Colonic mucosa (tissue), 4 donors: ENCODE data around the gene TARBP2. TPM values are rescaled to one million over a fixed set of nuclear protein-coding genes. Genes with fewer than 3 reads are reported as not detected.

Source experiments
- DNase-seq: peaks from one replicate; pipeline ENCODE4 v3.0.0-alpha.2; 2020
- H3K27ac ChIP-seq: fragments of 200-600 bp; one replicate; pipeline ENCODE4 v1.8.0; 2021
- H3K27me3 ChIP-seq: fragments of 200-600 bp; one replicate; pipeline ENCODE4 v1.8.0; 2021
- H3K36me3 ChIP-seq: fragments of 200-600 bp; one replicate; pipeline ENCODE4 v1.8.0; 2021
- H3K4me1 ChIP-seq: fragments of 200-600 bp; one replicate; pipeline ENCODE4 v1.8.0; 2021; ENCODE audit warnings: mild to moderate bottlenecking
- H3K4me3 ChIP-seq: fragments of 200-600 bp; one replicate; pipeline ENCODE4 v1.8.0; 2021
- H3K9ac ChIP-seq, 2 donors: one replicate each; pipeline ENCODE4 v1.7.0; 2013; ENCODE audit warnings: control low read depth in 2 of 2, low read depth in 2 of 2, low read length in 2 of 2
- H3K9me3 ChIP-seq: fragments of 200-600 bp; one replicate; pipeline ENCODE4 v1.8.0; 2021
- intact Hi-C: fragments of 100-400 bp; cut with DNase I; formaldehyde crosslinking; loops from one replicate; pipeline ENCODE4 v1.14.1; 2022
- total RNA-seq, 2 donors: library from RNA; stranded (reverse); fragmentation: NEBNext Ultra II Directional in 1 of 2; extraction: Animal tissue kit (Norgen Biotek cat#: 25700) in 1 of 2; gene quantifications; one replicate each; pipeline ENCODE4 v1.2.1, GENCODE V29; 2021
- TF ChIP-seq, protein P1 (sequence below): fragments of 200-600 bp; IDR thresholded peaks from one replicate; pipeline ENCODE4 v1.8.0; 2022; ENCODE audit warnings: antibody characterized with exemption, mild to moderate bottlenecking
- donor health status: healthy.
- donor health status: DM: no; HTN: no; CAD: no.
- donor health status: DM: no; HTN: no; CAD: no.

The TARBP2 gene
- total RNA-seq, 2 donors from 2014 or later: 20.7 to 36.9 TPM

DNA sequence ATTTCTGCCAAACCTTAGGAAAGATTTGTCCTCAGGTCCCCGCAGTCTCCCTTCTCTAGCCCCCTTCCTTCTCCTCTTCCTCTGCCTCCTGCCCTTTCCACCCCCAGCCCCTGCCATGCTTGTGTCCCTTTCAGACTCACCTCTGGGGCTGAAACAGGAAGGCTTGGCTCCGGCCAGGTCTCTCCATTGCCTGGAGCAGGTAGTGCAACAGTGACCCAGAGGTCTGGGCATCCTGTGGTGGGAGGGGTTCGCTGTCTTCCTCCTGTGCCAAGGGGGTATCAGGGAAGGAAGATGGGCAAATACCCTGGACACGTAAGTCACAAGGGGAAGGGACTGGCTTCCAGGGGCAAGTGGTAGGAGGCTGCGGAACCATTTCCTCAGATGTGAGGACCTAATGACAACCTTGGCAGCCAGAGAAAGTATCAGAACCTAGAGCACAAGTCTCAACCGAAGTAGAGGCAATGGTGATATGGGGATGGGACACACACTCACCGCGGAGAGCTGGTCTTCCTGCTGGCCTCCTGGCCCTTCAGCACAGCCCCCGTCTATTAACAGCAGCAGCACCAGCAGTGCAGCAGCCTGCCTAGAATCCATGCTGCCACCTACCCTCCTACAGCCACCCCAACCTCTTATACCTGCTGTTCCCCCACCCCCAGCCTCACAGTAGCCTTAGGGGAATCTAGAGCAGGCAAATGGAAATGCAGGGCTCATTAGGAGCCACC, 6.0 kb downstream of the TARBP2 start, which contains the start of gene NPFF:
NPFF (minus strand) TSS at position 604 of the 722 bp plus-strand sequence; CDS start at position 594, 10 bp downstream.
- intact Hi-C loops: loop anchor here (10.0 kb wide), 2 partner anchors 52 to 172 kb away; partner anchors contain the start of genes PCBP2 and SP7
- Histone ChIP-seq H3K4me1 (peaks cover 6% of the 10 kb centered on the region), H3K27ac (no peak within 1 kb of the TSS), H3K9me3 (no peaks in the 10 kb centered on the region), H3K9ac (no peak within 1 kb of the TSS), H3K27me3 (no peaks in the 10 kb centered on the region), H3K36me3 (no peaks in the 10 kb centered on the region), H3K4me3 (no peak within 1 kb of the TSS)
- no peak for DNase-seq
- TF ChIP-seq, protein P1, sequence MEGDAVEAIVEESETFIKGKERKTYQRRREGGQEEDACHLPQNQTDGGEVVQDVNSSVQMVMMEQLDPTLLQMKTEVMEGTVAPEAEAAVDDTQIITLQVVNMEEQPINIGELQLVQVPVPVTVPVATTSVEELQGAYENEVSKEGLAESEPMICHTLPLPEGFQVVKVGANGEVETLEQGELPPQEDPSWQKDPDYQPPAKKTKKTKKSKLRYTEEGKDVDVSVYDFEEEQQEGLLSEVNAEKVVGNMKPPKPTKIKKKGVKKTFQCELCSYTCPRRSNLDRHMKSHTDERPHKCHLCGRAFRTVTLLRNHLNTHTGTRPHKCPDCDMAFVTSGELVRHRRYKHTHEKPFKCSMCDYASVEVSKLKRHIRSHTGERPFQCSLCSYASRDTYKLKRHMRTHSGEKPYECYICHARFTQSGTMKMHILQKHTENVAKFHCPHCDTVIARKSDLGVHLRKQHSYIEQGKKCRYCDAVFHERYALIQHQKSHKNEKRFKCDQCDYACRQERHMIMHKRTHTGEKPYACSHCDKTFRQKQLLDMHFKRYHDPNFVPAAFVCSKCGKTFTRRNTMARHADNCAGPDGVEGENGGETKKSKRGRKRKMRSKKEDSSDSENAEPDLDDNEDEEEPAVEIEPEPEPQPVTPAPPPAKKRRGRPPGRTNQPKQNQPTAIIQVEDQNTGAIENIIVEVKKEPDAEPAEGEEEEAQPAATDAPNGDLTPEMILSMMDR: no peak

DNA sequence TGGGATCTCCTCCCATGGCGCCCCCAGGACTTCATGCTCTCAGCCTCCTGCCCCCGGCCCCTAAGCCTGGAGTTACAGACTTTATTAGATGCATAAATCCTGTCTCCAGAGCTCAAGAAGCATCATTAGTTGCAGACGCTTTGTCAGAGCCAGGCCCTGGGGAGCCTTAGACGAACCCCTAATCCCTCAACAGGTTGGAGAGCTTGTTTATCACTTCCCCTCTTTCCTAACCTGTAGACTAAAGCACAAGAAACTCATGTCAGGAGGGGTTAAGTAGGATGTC, 6.5 kb downstream of the TARBP2 start:
- Histone ChIP-seq H3K9me3 (no peaks in the 10 kb centered on the region), H3K27me3 (no peaks in the 10 kb centered on the region), H3K36me3 (no peaks in the 10 kb centered on the region), H3K4me3 (no peak overlapping the region), H3K27ac (no peak overlapping the region), H3K4me1 (peaks cover under 1% of the 10 kb centered on the region), H3K9ac (no peak overlapping the region)
- intact Hi-C loops: loop anchor here (10.0 kb wide), 2 partner anchors 53 to 173 kb away; partner anchors contain the start of genes PCBP2 and SP7
- TF ChIP-seq, protein P1: no peak
- DNase-seq: no peak

DNA sequence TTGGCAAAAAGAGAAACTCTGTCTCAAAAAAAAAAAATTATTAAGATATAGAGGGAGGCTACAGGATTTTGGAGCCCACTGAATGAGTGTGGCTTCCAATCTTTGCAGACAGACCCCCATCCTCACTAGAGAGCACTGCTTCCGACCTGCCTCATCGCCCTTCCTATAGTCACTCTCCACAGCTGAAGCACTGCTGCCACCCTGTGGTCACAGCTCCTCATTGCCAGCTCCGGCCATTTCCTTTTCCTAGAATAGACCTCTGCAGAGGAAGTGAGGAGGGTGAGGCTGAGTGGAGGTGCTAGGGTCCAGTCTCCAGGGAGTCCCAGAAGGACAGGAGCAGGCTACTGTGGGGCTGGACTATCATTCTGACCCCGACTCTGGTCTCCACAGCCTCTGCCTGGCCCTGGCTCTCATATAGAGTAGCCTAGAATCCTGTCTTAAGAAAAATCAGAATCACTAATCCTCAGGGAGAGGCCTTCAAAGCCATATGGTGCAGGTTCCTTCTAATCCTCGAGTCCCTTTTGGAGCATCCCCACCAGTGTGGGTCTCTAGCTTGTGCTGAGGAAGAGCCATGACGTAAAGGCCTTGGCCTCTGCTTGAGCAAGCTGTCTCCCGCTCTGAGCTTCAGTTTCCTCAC, 7.6 kb downstream of the TARBP2 start:
- Histone ChIP-seq H3K27me3 (no peaks in the 10 kb centered on the region), H3K36me3 (no peaks in the 10 kb centered on the region), H3K9me3 (no peaks in the 10 kb centered on the region), H3K4me1 (no peaks in the 10 kb centered on the region), H3K4me3 (no peak overlapping the region), H3K27ac (no peak overlapping the region), H3K9ac (peak overlapping the region in 1 of 2 donors; percentile 66)
- intact Hi-C loops: loop anchor here (10.0 kb wide), 2 partner anchors 54 to 174 kb away; partner anchors contain the start of genes PCBP2 and SP7
- TF ChIP-seq, protein P1: peak; percentile 77
- peak; percentile 93 for DNase-seq

DNA sequence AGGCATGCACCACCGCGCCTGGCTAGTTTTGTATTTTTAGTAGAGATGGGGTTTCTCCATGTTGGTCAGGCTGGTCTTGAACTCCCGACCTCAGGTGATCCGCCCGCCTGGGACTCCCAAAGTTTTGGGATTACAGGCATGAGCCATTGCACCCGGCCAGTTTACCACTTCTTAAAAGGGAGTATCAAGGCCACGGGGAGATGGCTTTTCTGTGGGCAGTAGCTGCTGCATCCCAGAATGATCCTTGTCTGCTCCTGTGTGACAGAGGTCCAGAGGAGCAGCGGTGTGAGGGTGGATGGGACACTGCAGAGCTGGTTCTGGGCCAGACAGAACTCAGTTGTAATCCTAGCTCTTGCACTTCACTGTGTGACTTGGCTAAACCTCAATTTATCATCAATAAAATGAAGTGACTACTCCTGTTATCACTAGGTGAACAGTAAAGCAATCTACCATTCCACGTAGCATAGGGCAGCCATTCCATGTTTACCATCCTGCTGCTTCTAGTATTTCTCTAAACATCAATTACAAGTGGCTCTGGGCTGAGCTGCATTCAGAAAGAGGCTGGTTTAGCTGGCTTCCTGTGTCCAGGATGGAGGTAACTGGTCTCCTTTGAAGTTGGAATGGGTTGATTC, 9.2 kb downstream of the TARBP2 start:
- Histone ChIP-seq H3K27ac (no peak overlapping the region), H3K27me3 (no peaks in the 10 kb centered on the region), H3K36me3 (no peaks in the 10 kb centered on the region), H3K9ac (peak overlapping the region in 1 of 2 donors; percentile 21), H3K4me1 (no peaks in the 10 kb centered on the region), H3K9me3 (no peaks in the 10 kb centered on the region), H3K4me3 (no peak overlapping the region)
- intact Hi-C loops: no loop called here
- no peak for DNase-seq
- TF ChIP-seq, protein P1: no peak

DNA sequence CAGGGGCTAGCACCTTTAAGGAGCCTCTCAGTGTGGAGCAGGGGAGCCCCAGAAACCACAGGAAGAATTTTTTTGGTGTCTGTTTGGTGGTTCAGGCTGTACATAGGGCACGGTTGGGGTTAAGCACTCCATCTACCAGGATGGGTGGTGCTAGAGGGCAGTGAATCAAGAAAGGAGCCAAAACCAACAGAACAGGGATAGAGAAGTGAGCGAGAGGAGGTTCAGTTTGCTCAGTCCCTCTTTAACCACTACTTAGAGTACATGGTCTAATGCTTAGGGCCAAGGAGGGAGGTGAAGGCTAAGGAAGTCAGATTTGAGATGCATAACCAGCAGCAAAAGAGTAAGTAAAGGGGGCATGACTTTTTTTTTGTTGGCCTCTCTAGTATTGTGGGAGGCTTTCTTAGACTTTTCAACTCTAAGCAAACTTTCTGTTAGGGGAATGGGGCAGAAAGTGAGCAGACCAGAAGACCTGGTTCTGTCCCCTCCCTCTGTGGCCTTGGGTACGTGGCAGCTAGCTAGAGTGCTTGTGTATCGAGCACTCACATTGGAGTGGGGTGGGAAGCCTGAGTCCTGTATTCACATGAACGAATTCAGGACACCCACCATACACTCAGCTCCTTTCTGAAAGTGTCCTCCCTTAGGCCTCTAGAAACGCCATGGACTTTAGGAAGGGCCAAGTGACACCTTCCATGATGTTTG, 12.8 kb downstream of the TARBP2 start:
- H3K27me3 ChIP-seq: no peaks in the 10 kb centered on the region
- H3K36me3 ChIP-seq: peaks cover 8% of the 10 kb centered on the region
- no peak overlapping the region for H3K27ac ChIP-seq
- no peak overlapping the region for H3K9ac ChIP-seq
- TF ChIP-seq, protein P1: no peak
- no peak for DNase-seq
- no peaks in the 10 kb centered on the region for H3K9me3 ChIP-seq
- H3K4me3 ChIP-seq: no peak overlapping the region
- H3K4me1 ChIP-seq: no peaks in the 10 kb centered on the region
- intact Hi-C loops: no loop called here
